Adipocyte (in vitro differentiated cells): ENCODE measurements around the gene AGAP6.
"Not testable (repeated sequence)": the region's sequence is repeated elsewhere in the genome, so short reads cannot be mapped to it uniquely, and the experiment has no call there.

Experiments
- DNase-seq: peaks from one replicate; pipeline ENCODE4 v3.0.0-alpha.2; 2015; ENCODE audit warnings: low read depth
- H3K27me3 ChIP-seq: replicated peaks from 2 replicates; pipeline ENCODE4 v1.7.0; 2013; ENCODE audit warnings: mild to moderate bottlenecking, low read length, moderate library complexity; ENCODE audit not compliant: control insufficient read depth, insufficient read depth
- H3K36me3 ChIP-seq: 2 replicates; pipeline ENCODE4 v1.7.0; 2013; ENCODE audit warnings: low read length, mild to moderate bottlenecking, moderate library complexity; ENCODE audit not compliant: control insufficient read depth, insufficient read depth, severe bottlenecking
- H3K4me1 ChIP-seq: 2 replicates; pipeline ENCODE4 v1.7.0; 2013; ENCODE audit warnings: mild to moderate bottlenecking, low read length, moderate library complexity; ENCODE audit not compliant: control insufficient read depth, insufficient read depth
- H3K4me3 ChIP-seq: 2 replicates; pipeline ENCODE4 v1.7.0; 2013; ENCODE audit warnings: mild to moderate bottlenecking, low read length, moderate library complexity
- H3K9ac ChIP-seq: 2 replicates; pipeline ENCODE4 v1.7.0; 2013; ENCODE audit warnings: mild to moderate bottlenecking, low read length, moderate library complexity
- H3K9me3 ChIP-seq: 2 replicates; pipeline ENCODE4 v1.7.0; 2013; ENCODE audit warnings: mild to moderate bottlenecking, low read length, moderate library complexity; ENCODE audit not compliant: control insufficient read depth

AGAP6 gene

GRCh38 chr10:49977756-49978155, 10.4 kb upstream of the AGAP6 start:
- H3K4me3 ChIP-seq, H3K4me1 ChIP-seq, H3K27me3 ChIP-seq, H3K36me3 ChIP-seq, DNase-seq, H3K9ac ChIP-seq, H3K9me3 ChIP-seq: not testable (repeated sequence)

GRCh38 chr10:49987207-49987606, 999 bp upstream of the AGAP6 start:
- H3K9me3 ChIP-seq, H3K4me3 ChIP-seq, H3K9ac ChIP-seq, H3K36me3 ChIP-seq, H3K4me1 ChIP-seq, DNase-seq, H3K27me3 ChIP-seq: not testable (repeated sequence)

GRCh38 chr10:49995321-49995720, 7.1 kb downstream of the AGAP6 start:
- not testable (repeated sequence) for H3K9ac ChIP-seq, H3K9me3 ChIP-seq, H3K4me1 ChIP-seq, H3K4me3 ChIP-seq, H3K27me3 ChIP-seq, H3K36me3 ChIP-seq
- DNase-seq: peak; percentile 38

- H3K4me3 ChIP-seq, H3K36me3 ChIP-seq, DNase-seq, H3K9ac ChIP-seq, H3K9me3 ChIP-seq, H3K27me3 ChIP-seq: not testable (repeated sequence)
- peaks cover 11% of the 10 kb centered on the region for H3K4me1 ChIP-seq
Measured at GRCh38 chr10:50014024-50014423, 25.8 kb downstream of the AGAP6 start.

- not testable (repeated sequence) for H3K4me3 ChIP-seq, DNase-seq, H3K36me3 ChIP-seq, H3K27me3 ChIP-seq, H3K9ac ChIP-seq, H3K9me3 ChIP-seq
- H3K4me1 ChIP-seq: peaks cover 11% of the 10 kb centered on the region
Measured at GRCh38 chr10:50015596-50016220, 27.5 kb downstream of the AGAP6 start.

GRCh38 chr10:50016926-50017325, 28.7 kb downstream of the AGAP6 start:
- peaks cover 11% of the 10 kb centered on the region for H3K4me1 ChIP-seq
- not testable (repeated sequence) for H3K4me3 ChIP-seq, H3K27me3 ChIP-seq, H3K9ac ChIP-seq, DNase-seq, H3K36me3 ChIP-seq, H3K9me3 ChIP-seq

- H3K4me3 ChIP-seq, H3K9me3 ChIP-seq, DNase-seq, H3K27me3 ChIP-seq, H3K9ac ChIP-seq, H3K36me3 ChIP-seq: not testable (repeated sequence)
- peaks cover 11% of the 10 kb centered on the region for H3K4me1 ChIP-seq
Measured at GRCh38 chr10:50017646-50018045, 29.4 kb downstream of the AGAP6 start.

- DNase-seq, H3K9me3 ChIP-seq, H3K4me3 ChIP-seq, H3K36me3 ChIP-seq, H3K27me3 ChIP-seq, H3K9ac ChIP-seq: not testable (repeated sequence)
- peaks cover 11% of the 10 kb centered on the region for H3K4me1 ChIP-seq
Measured at GRCh38 chr10:50019279-50019678, 31.1 kb downstream of the AGAP6 start.

GRCh38 chr10:50020451-50021024, 32.3 kb downstream of the AGAP6 start:
- H3K9ac ChIP-seq, H3K4me3 ChIP-seq, H3K27me3 ChIP-seq, H3K36me3 ChIP-seq, H3K9me3 ChIP-seq, DNase-seq: not testable (repeated sequence)
- H3K4me1 ChIP-seq: peaks cover 11% of the 10 kb centered on the region

GRCh38 chr10:50021646-50022045, 33.4 kb downstream of the AGAP6 start:
- no peaks in the 10 kb centered on the region for H3K9me3 ChIP-seq

GRCh38 chr10:50024716-50025383, 36.6 kb downstream of the AGAP6 start:
- H3K4me3 ChIP-seq, H3K9ac ChIP-seq, H3K9me3 ChIP-seq, H3K4me1 ChIP-seq, H3K36me3 ChIP-seq, DNase-seq: not testable (repeated sequence)
- peaks cover 39% of the 10 kb centered on the region for H3K27me3 ChIP-seq

More at GRCh38 chr10:50021646-50022045, 33.4 kb downstream of the AGAP6 start:
- H3K4me3 ChIP-seq: no peak overlapping the region
- peaks cover 5% of the 10 kb centered on the region for H3K4me1 ChIP-seq
- H3K27me3 ChIP-seq: peaks cover 18% of the 10 kb centered on the region
- H3K9ac ChIP-seq: no peak overlapping the region
- no peak for DNase-seq
- H3K36me3 ChIP-seq: no peaks in the 10 kb centered on the region
